ENCODE data around the gene MS4A6E. TPM values are rescaled to one million over a fixed set of nuclear protein-coding genes. Genes with fewer than 3 reads are reported as not detected.

Gene MS4A6E
- total RNA-seq, 1 donor from 2014 or later, result not detected

DNA sequence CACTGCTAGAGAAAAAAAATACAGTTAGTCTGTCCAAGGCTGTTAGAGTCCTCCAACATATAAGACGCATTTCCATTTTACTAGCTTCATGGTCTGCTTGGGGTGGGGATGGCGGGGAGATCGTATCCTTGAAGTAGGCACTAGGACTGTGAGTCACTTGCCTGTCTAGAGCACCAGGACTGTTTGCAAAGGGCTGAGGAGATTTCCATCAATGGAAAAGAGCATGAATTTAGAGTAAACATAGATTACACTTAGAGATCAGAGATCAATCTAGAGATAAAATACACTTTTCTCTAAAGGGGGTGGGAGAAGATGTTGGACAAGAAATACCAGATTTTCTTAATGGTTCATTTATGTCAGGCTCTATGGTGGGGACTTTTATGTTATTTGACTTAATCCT, 49.5 kb downstream of the MS4A6E start:
- TF ChIP-seq, protein P1, sequence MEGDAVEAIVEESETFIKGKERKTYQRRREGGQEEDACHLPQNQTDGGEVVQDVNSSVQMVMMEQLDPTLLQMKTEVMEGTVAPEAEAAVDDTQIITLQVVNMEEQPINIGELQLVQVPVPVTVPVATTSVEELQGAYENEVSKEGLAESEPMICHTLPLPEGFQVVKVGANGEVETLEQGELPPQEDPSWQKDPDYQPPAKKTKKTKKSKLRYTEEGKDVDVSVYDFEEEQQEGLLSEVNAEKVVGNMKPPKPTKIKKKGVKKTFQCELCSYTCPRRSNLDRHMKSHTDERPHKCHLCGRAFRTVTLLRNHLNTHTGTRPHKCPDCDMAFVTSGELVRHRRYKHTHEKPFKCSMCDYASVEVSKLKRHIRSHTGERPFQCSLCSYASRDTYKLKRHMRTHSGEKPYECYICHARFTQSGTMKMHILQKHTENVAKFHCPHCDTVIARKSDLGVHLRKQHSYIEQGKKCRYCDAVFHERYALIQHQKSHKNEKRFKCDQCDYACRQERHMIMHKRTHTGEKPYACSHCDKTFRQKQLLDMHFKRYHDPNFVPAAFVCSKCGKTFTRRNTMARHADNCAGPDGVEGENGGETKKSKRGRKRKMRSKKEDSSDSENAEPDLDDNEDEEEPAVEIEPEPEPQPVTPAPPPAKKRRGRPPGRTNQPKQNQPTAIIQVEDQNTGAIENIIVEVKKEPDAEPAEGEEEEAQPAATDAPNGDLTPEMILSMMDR (conservative IDR thresholded peaks at IDR 0.05), result no peak
- Mint-ChIP-seq H3K27ac (no peak overlapping the region), H3K9me3 (no peaks in the 10 kb centered on the region), H3K4me1 (ENCODE audit: unreplicated experiment) (no peaks in the 10 kb centered on the region), H3K36me3 (no peaks in the 10 kb centered on the region), H3K4me3 (no peak overlapping the region), H3K27me3 (no peaks in the 10 kb centered on the region)
- no peak for DNase-seq (ENCODE audit: extremely low spot score, unreplicated experiment)

DNA sequence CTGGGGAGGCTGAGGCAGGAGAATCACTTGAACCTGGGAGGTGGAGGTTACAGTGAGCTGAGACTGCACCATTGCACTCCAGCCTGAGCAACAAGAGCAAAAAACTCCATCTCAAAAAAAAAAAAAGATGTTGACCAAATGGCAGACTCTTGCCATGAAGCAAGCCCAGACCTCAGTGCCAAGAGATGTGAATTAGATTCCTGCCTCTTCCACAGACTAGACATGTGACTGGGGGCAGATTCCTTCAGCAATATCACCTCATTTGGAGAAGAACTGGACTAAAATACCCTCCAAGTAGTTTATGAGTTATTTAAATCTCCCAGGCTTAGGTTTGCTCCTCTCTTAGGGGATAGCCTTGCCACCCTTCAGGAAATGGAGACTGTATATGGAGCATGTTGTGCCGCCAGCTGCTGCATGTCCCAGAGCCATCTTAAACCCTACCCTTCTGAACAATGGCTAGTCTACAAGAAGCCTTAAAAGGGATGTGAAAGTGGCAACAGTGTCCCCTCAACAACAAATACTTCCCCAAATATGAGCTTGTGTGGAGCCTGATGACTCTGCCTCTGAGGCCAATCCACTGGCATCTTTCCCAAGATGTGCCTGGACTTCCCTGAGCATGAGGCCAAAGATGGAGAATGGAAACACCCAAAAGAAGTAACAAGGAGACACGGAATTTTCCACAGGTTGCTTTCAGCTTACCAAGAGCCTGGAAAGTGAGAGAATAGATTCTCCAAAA, 50.5 kb downstream of the MS4A6E start:
- H3K36me3 Mint-ChIP-seq, result no peaks in the 10 kb centered on the region
- TF ChIP-seq, protein P1 (conservative IDR thresholded peaks at IDR 0.05), result no peak
- no peak overlapping the region for H3K27ac Mint-ChIP-seq
- H3K4me3 Mint-ChIP-seq, result no peak overlapping the region
- no peaks in the 10 kb centered on the region for H3K27me3 Mint-ChIP-seq
- DNase-seq (ENCODE audit: extremely low spot score, unreplicated experiment), result no peak
- no peaks in the 10 kb centered on the region for H3K9me3 Mint-ChIP-seq
- H3K4me1 Mint-ChIP-seq (ENCODE audit: unreplicated experiment), result no peaks in the 10 kb centered on the region

DNA sequence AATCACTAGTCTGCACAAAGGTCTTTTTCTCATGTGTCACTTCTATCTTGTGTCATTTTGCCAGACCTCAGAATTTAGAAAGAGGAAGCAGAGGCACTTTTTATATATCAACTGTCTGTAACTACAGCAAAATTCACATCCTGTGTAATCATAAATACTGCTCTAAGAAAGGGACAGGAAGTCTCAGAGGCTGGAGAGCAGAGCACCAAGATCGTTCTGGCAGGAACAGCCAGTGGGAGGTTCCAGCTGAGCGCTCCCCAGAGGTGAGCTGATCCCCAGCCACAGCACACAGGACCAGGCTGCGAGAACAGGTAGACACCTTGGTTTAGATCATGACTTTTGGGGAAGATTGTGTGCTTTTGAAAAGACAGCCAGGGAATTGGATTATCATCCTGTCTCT, 51.3 kb downstream of the MS4A6E start, which contains the start of gene MS4A7:
Gene MS4A7, plus strand, starts transcription at position 179 of the 400 bp plus-strand sequence. CDS start 4,610 bp downstream, outside the sequence.
- DNase-seq (ENCODE audit: extremely low spot score, unreplicated experiment), result no peak
- H3K9me3 Mint-ChIP-seq, result no peaks in the 10 kb centered on the region
- no peak within 1 kb of the TSS for H3K27ac Mint-ChIP-seq
- H3K27me3 Mint-ChIP-seq, result no peaks in the 10 kb centered on the region
- H3K4me1 Mint-ChIP-seq (ENCODE audit: unreplicated experiment), result no peaks in the 10 kb centered on the region
- H3K4me3 Mint-ChIP-seq, result no peak within 1 kb of the TSS
- TF ChIP-seq, protein P1 (conservative IDR thresholded peaks at IDR 0.05), result no peak
- no peaks in the 10 kb centered on the region for H3K36me3 Mint-ChIP-seq

DNA sequence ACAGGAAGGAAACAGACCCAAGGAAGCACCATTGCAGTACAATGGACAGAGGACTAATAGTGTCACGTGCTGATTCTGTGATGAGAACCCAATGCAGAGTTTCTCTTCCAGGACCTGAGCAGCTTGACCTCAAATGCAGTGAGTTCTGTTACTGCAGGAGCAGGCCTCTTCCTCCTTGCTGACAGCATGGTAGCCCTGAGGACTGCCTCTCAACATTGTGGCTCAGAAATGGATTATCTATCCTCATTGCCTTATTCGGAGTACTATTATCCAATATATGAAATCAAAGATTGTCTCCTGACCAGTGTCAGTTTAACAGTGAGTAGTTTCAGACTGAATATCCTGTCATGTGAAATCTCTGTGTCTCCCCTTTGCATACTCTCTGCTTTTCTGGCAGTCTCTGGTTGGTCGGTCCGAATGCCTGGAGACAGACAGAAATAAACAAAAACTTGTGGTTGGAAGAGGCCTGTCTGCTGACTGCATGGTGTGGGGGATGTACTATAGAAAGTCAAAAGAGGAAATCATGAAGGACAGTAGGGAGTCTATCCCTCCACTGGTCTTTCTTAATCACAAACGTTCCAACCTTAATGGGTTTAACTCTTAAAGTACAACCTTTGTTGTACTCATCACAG, 62.3 kb downstream of the MS4A6E start:
- no peaks in the 10 kb centered on the region for H3K9me3 Mint-ChIP-seq
- no peaks in the 10 kb centered on the region for H3K4me1 Mint-ChIP-seq (ENCODE audit: unreplicated experiment)
- H3K36me3 Mint-ChIP-seq, result no peaks in the 10 kb centered on the region
- H3K27me3 Mint-ChIP-seq, result no peaks in the 10 kb centered on the region
- TF ChIP-seq, protein P1 (conservative IDR thresholded peaks at IDR 0.05), result no peak
- H3K27ac Mint-ChIP-seq, result no peak overlapping the region
- DNase-seq (ENCODE audit: extremely low spot score, unreplicated experiment), result no peak
- H3K4me3 Mint-ChIP-seq, result no peak overlapping the region

DNA sequence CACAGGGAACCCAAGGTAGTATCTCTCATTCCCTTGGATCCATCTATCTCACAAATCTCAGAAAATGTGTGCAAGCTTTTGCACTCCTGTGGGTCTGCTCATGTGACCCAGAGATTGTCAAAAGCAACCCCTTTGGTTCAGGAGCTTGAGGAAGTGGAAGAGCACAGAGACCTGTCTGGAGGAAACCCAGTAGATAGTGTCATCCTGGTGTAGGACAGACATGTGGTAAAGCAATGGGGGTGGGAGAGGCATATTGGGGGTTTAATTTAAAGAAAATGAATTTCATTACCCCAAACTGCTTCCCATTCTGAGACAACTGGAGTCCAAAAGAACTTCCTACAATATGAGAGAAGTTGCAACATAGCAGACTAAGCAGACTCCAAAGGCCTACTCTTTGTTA, 63.4 kb downstream of the MS4A6E start:
- Mint-ChIP-seq H3K4me1 (ENCODE audit: unreplicated experiment) (no peaks in the 10 kb centered on the region), H3K27me3 (no peaks in the 10 kb centered on the region), H3K36me3 (no peaks in the 10 kb centered on the region), H3K4me3 (no peak overlapping the region), H3K27ac (no peak overlapping the region), H3K9me3 (no peaks in the 10 kb centered on the region)
- TF ChIP-seq, protein P1 (conservative IDR thresholded peaks at IDR 0.05), result no peak
- DNase-seq (ENCODE audit: extremely low spot score, unreplicated experiment), result no peak

Other genes with a start within 250 kb of the MS4A6E start
- gene MS4A2, start 238.6 kb upstream of the MS4A6E start, total RNA-seq (ENCODE audit: low replicate concordance), result not detected in 2 replicates
- gene MS4A6A, start 144.2 kb upstream of the MS4A6E start, total RNA-seq (ENCODE audit: low replicate concordance), result 4.2 TPM in 1 of 2 replicates, not detected in the other
- gene MS4A4E, start 84.1 kb upstream of the MS4A6E start, total RNA-seq (ENCODE audit: low replicate concordance), result 0.33 TPM in 1 of 2 replicates, not detected in the other
- not detected in 2 replicates for gene MS4A4A, start 46.6 kb upstream of the MS4A6E start, total RNA-seq (ENCODE audit: low replicate concordance)
- gene MS4A7, start 51.3 kb downstream of the MS4A6E start, total RNA-seq (ENCODE audit: low replicate concordance), result not detected in 2 replicates
- gene MS4A14, start 69.2 kb downstream of the MS4A6E start, total RNA-seq (ENCODE audit: low replicate concordance), result not detected in 2 replicates
- gene MS4A5, start 102.3 kb downstream of the MS4A6E start, total RNA-seq (ENCODE audit: low replicate concordance), result not detected in 2 replicates
- gene MS4A1, start 128.6 kb downstream of the MS4A6E start, total RNA-seq (ENCODE audit: low replicate concordance), result not detected in 2 replicates
- gene MS4A12, start 165.5 kb downstream of the MS4A6E start, total RNA-seq (ENCODE audit: low replicate concordance), result not detected in 2 replicates
- gene MS4A13, start 188.1 kb downstream of the MS4A6E start, total RNA-seq (ENCODE audit: low replicate concordance), result not detected in 2 replicates